Spleen (tissue), 13 donors: ENCODE measurements around the gene ADRA2A. TPM values are rescaled to one million over a fixed set of nuclear protein-coding genes. Genes with fewer than 3 reads are reported as not detected.

ENCODE experiments used
- DNase-seq: peaks from one replicate; pipeline ENCODE4 v3.0.0-alpha.2; 2020
- H3K27ac ChIP-seq, 8 donors: fragments of 200-600 bp; sonication (generic) in 7 of 8; 1 replicate in 4 of 8; 2 replicates in 4 of 8; pipeline versions ENCODE4 v1.5.0 to v1.8.0; 2016 to 2021; ENCODE audit warnings: inconsistent platforms in 4 of 8, mild to moderate bottlenecking in 4 of 8, moderate library complexity in 1 of 8
- H3K27me3 ChIP-seq, 7 donors: fragments of 200-600 bp; sonication (generic) in 6 of 7; replicated peaks in 1 of 7; 1 replicate in 4 of 7; 2 replicates in 3 of 7; pipeline versions ENCODE4 v1.5.0 to v1.8.0; 2016 to 2021; ENCODE audit warnings: inconsistent platforms in 3 of 7, mild to moderate bottlenecking in 1 of 7
- H3K36me3 ChIP-seq, 6 donors: fragments of 200-600 bp; sonication (generic) in 5 of 6; 1 replicate in 4 of 6; 2 replicates in 2 of 6; pipeline versions ENCODE4 v1.5.0 to v1.8.0; 2016 to 2021; ENCODE audit warnings: inconsistent platforms in 2 of 6
- H3K4me1 ChIP-seq, 6 donors: fragments of 200-600 bp; sonication (generic) in 5 of 6; 1 replicate in 3 of 6; 2 replicates in 3 of 6; pipeline versions ENCODE4 v1.5.0 to v1.8.0; 2016 to 2021; ENCODE audit warnings: inconsistent platforms in 3 of 6
- H3K4me3 ChIP-seq, 8 donors: fragments of 200-600 bp; sonication (generic) in 7 of 8; 1 replicate in 4 of 8; 2 replicates in 4 of 8; pipeline versions ENCODE4 v1.5.0 to v1.8.0; 2016 to 2021; ENCODE audit warnings: inconsistent platforms in 4 of 8, mild to moderate bottlenecking in 4 of 8, moderate library complexity in 2 of 8
- H3K9me3 ChIP-seq, 8 donors: fragments of 200-600 bp; sonication (generic) in 7 of 8; 1 replicate in 4 of 8; 2 replicates in 4 of 8; pipeline versions ENCODE4 v1.5.0 to v1.8.0; 2016 to 2021; ENCODE audit warnings: inconsistent platforms in 4 of 8
- POLR2A ChIP-seq, 3 donors: fragments of 450-650 bp; IDR thresholded peaks; one replicate each; pipeline ENCODE4 v1.5.1; 2017; ENCODE audit warnings: antibody characterized with exemption in 3 of 3, mild to moderate bottlenecking in 1 of 3
- POLR2AphosphoS5 ChIP-seq, 3 donors: sonication (generic); formaldehyde crosslinking; IDR thresholded peaks; one replicate each; pipeline ENCODE4 v1.5.1; 2017; ENCODE audit warnings: antibody characterized with exemption in 3 of 3
- WGBS, 5 donors: extraction: QIAGEN DNeasy Blood & Tissue Kit in 3 of 5; methylation state at CpG; one replicate each; pipeline versions ENCODE4 v1.1.5 to v1.1.7; 2013 to 2018; 5-methylcytosine and 5-hydroxymethylcytosine counted together
- intact Hi-C: fragments of 100-400 bp; cut with DNase I; formaldehyde crosslinking; loops from one replicate; pipeline ENCODE4 v1.15.0; 2023; ENCODE audit warnings: low total_unique reads
- long read RNA-seq, 2 donors: transcript quantifications; one replicate each; lab custom pipeline, GENCODE V29; 2026
- polyA plus RNA-seq, 3 donors: library from polyadenylated mRNA; stranded (reverse); fragments of 200-250 nt; gene quantifications; one replicate each; pipeline ENCODE4 v1.2.1, GENCODE V29; 2013
- total RNA-seq, 7 donors: library from RNA; depleted of rRNA in 3 of 7; stranded (reverse); fragments of >200 nt in 3 of 7; fragmentation: NEBNext Ultra II Directional in 4 of 7; extraction: Animal tissue kit (Norgen Biotek cat#: 25700) in 4 of 7; gene quantifications; one replicate each; pipeline versions ENCODE4 v1.1.0 to v1.2.1, GENCODE V29; 2016 to 2021
- TF ChIP-seq, protein P1 (sequence below), 11 experiments: fragments of 200-600 bp in 7 of 11; fragments of 450-650 bp in 4 of 11; sonication (generic) in 4 of 11; IDR thresholded peaks in 8 of 11; conservative IDR thresholded peaks in 3 of 11; 1 replicate in 7 of 11; 2 replicates in 4 of 11; pipeline versions ENCODE4 v1.4.0 to v1.8.0; 2016 to 2021; ENCODE audit warnings: antibody characterized with exemption in 11 of 11, inconsistent platforms in 4 of 11, mild to moderate bottlenecking in 1 of 11
- donor health status: healthy with polysubstance abuse.
- donor health status: DM: no; HTN: no; CAD: no; lungs with moderate emphysema.
- donor health status: DM: no; HTN: no; CAD: no.
- donor health status: Bipolar disorder and iron deficiency.
- donor health status: healthy.
- donor health status: DM: no; HTN: no; CAD: no.
- donor health status: DM: yes; HTN: yes; CAD: no.

Gene ADRA2A
- total RNA-seq, result 10 to 100 TPM in 5 of 7 donors, 1 to 10 TPM in 2; 7.1 to 48.1 (median 13.8) TPM
- polyA plus RNA-seq, result 1 to 10 TPM in 1 of 3 donors, under 1 TPM in 2; 0.35 to 1.2 (median 0.74) TPM
- long read RNA-seq, donor 1, transcript ADRA2A-201 (1 exons, 3,745 nt), result major isoform, 13 of 13 reads
- long read RNA-seq, donor 1, partial matches to known transcripts, result 0 of 13 reads
- long read RNA-seq, donor 1, other reads (novel, unspliced or antisense), result 0 of 13 reads
- long read RNA-seq, donor 2, partial matches to known transcripts, result 0 of 3 reads
- long read RNA-seq, donor 2, other reads (novel, unspliced or antisense), result 0 of 3 reads

- DNase-seq, result no peak
- peak; percentile 57 to 78 (median 77) for TF ChIP-seq POLR2AphosphoS5 (IDR thresholded peaks at IDR 0.05)
- TF ChIP-seq, protein P1, sequence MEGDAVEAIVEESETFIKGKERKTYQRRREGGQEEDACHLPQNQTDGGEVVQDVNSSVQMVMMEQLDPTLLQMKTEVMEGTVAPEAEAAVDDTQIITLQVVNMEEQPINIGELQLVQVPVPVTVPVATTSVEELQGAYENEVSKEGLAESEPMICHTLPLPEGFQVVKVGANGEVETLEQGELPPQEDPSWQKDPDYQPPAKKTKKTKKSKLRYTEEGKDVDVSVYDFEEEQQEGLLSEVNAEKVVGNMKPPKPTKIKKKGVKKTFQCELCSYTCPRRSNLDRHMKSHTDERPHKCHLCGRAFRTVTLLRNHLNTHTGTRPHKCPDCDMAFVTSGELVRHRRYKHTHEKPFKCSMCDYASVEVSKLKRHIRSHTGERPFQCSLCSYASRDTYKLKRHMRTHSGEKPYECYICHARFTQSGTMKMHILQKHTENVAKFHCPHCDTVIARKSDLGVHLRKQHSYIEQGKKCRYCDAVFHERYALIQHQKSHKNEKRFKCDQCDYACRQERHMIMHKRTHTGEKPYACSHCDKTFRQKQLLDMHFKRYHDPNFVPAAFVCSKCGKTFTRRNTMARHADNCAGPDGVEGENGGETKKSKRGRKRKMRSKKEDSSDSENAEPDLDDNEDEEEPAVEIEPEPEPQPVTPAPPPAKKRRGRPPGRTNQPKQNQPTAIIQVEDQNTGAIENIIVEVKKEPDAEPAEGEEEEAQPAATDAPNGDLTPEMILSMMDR (IDR thresholded peaks at IDR 0.05 in 8 of 11, conservative IDR thresholded peaks at IDR 0.05 in 3 of 11), result no peak
- Histone ChIP-seq H3K9me3 (peaks cover 0 to 7% (median 0%) of the 10 kb centered on the region in 8 donors), H3K4me3 (peak within 1 kb of the TSS; percentile 31 to 72 (median 54)), H3K4me1 (peaks cover 11 to 32% (median 27%) of the 10 kb centered on the region in 6 donors), H3K27me3 (peaks cover 0 to 81% (median 56%) of the 10 kb centered on the region in 7 donors), H3K27ac (peak within 1 kb of the TSS in 7 of 8 donors; percentile 38 to 75 (median 58)), H3K36me3 (no peaks in the 10 kb centered on the region)
- intact Hi-C loops, result no loop called here
- 0 to 9% (median 2%) methylated on average over 39 to 79 of the region's 79 CpGs for WGBS, 5 donors
Measured at GRCh38 chr10:111076682-111077478, at the start of gene ADRA2A. Gene ADRA2A, plus strand, starts transcription at chr10:111077029. Its CDS starts 968 bp downstream, at chr10:111077997.

- intact Hi-C loops, result no loop called here
- 94 to 99% (median 96%) methylated on average over 9 of the region's 9 CpGs for WGBS, 5 donors
- no peak for DNase-seq
Measured at GRCh38 chr10:111030042-111030750, 46.6 kb upstream of the ADRA2A start.

DNA sequence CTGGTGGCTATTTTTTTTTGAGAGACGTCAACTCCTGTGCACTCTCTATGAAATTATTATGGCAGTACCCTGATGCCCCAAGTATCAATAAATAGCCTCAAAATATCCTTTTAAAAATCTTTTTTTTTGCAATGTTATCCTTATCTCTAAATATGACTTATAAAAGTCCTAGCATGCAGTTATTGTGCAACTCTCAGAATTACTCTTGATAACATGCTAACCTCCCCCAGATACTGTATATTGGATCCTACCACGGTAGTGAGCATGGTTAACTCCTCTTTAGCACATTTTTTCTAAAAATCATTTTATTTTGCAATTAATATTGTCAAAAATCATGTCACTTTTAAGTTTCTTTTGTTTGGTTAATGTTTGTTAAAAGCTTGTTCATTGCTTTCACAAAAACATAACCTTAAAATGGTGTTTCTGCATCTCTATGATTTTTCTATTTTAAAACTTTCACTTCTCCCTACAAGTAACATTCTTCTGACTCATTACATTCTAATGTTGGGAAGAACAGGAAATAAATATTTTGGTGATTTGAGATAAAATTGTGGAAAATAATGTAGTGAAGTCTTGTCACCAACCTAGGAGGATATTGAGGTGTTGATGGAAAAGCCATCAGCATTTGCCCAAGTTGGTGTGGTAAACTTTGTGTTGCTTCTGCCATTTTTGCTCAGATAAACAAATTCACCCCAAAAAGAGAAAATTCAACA lies 42.1 kb upstream of the ADRA2A start:
- 80 to 93% (median 87%) methylated on average over 2 of the region's 2 CpGs for WGBS, 5 donors
- Histone ChIP-seq H3K4me1 (no peaks in the 10 kb centered on the region), H3K4me3 (no peak overlapping the region), H3K9me3 (peaks cover 0 to 68% (median 48%) of the 10 kb centered on the region in 8 donors), H3K27me3 (no peaks in the 10 kb centered on the region), H3K36me3 (peaks cover 0 to 19% (median 0%) of the 10 kb centered on the region in 6 donors), H3K27ac (no peak overlapping the region)
- TF ChIP-seq POLR2A (IDR thresholded peaks at IDR 0.05) (no peak), POLR2AphosphoS5 (IDR thresholded peaks at IDR 0.05) (no peak)
- TF ChIP-seq, protein P1 (IDR thresholded peaks at IDR 0.05 in 8 of 11, conservative IDR thresholded peaks at IDR 0.05 in 3 of 11), result no peak
- intact Hi-C loops, result no loop called here
- DNase-seq, result no peak

More at GRCh38 chr10:111030042-111030750, 46.6 kb upstream of the ADRA2A start:
- no peaks in the 10 kb centered on the region for H3K4me1 ChIP-seq
- H3K27me3 ChIP-seq, result no peaks in the 10 kb centered on the region
- H3K9me3 ChIP-seq, result peaks cover 0 to 71% (median 45%) of the 10 kb centered on the region in 8 donors
- peak in 1 of 3 donors; percentile 10 for TF ChIP-seq POLR2AphosphoS5 (IDR thresholded peaks at IDR 0.05)
- TF ChIP-seq, protein P1 (IDR thresholded peaks at IDR 0.05 in 8 of 11, conservative IDR thresholded peaks at IDR 0.05 in 3 of 11), result no peak
- peaks cover 0 to 24% (median 0%) of the 10 kb centered on the region in 6 donors for H3K36me3 ChIP-seq
- peak overlapping the region in 2 of 8 donors; percentile 29 to 61 for H3K27ac ChIP-seq
- no peak overlapping the region for H3K4me3 ChIP-seq
